ENCODE results near the gene DAZAP1. TPM values are rescaled to one million over a fixed set of nuclear protein-coding genes. Genes with fewer than 3 reads are reported as not detected.

Gene DAZAP1
- total RNA-seq, 1 donor from 2014 or later = 15.8 TPM

- intact Hi-C loops (cut with DNase I) = no loop called here
- H3K27ac ChIP-seq = no peak overlapping the region
- H3K4me1 ChIP-seq = peaks cover 11 to 14% of the 10 kb centered on the region in 2 donors
- peaks cover 27% of the 10 kb centered on the region for H3K27me3 ChIP-seq
- H3K4me3 ChIP-seq = no peak overlapping the region
- no peaks in the 10 kb centered on the region for H3K9me3 ChIP-seq
- TF ChIP-seq, protein P1, sequence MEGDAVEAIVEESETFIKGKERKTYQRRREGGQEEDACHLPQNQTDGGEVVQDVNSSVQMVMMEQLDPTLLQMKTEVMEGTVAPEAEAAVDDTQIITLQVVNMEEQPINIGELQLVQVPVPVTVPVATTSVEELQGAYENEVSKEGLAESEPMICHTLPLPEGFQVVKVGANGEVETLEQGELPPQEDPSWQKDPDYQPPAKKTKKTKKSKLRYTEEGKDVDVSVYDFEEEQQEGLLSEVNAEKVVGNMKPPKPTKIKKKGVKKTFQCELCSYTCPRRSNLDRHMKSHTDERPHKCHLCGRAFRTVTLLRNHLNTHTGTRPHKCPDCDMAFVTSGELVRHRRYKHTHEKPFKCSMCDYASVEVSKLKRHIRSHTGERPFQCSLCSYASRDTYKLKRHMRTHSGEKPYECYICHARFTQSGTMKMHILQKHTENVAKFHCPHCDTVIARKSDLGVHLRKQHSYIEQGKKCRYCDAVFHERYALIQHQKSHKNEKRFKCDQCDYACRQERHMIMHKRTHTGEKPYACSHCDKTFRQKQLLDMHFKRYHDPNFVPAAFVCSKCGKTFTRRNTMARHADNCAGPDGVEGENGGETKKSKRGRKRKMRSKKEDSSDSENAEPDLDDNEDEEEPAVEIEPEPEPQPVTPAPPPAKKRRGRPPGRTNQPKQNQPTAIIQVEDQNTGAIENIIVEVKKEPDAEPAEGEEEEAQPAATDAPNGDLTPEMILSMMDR (IDR thresholded peaks at IDR 0.05) = no peak
- DNase-seq (ENCODE audit: low spot score in 2 of 2) = no peak
- peaks cover 0 to 11% of the 10 kb centered on the region in 2 donors for H3K36me3 ChIP-seq
Observed at GRCh38 chr19:1456121-1456900, 48.9 kb downstream of the DAZAP1 start.

DNA sequence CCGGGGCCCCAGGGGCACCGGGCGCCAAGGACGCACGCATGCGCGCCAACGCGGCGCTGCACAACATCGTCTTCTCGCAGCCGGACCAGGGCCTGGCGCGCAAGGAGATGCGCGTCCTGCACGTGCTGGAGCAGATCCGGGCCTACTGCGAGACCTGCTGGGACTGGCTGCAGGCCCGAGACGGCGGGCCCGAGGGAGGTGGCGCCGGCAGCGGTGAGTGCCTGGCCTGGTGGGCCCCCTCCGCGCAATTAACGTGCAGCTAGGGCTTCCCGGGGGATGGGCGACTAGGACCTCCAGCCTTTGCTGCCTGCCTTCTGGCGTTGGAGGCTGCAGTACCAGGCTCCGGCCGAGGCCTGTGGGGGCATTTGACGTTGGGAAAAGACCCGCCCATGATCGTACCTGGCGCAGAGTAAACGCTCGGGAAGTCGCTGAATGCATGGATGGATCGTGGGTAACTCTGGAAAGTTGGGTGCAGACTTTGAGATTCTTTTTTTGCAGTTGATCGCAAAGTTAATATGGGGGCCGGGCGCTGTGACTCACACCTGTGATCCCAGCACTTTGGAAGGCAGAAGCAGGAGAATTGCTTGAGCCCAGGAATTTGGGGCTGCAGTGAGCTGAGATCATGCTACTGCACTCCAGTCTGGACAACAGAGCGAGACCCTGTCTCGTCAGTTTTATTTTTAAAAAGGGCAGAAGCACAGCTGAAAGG lies 49.8 kb downstream of the DAZAP1 start:
- intact Hi-C loops (cut with DNase I) = no loop called here
- TF ChIP-seq, protein P1 (IDR thresholded peaks at IDR 0.05) = no peak
- Histone ChIP-seq H3K4me1 (peaks cover 11 to 14% of the 10 kb centered on the region in 2 donors), H3K9me3 (no peaks in the 10 kb centered on the region), H3K27me3 (peaks cover 21% of the 10 kb centered on the region), H3K27ac (no peak overlapping the region), H3K36me3 (peaks cover 0 to 11% of the 10 kb centered on the region in 2 donors), H3K4me3 (no peak overlapping the region)
- DNase-seq (ENCODE audit: low spot score in 2 of 2) = no peak

DNA sequence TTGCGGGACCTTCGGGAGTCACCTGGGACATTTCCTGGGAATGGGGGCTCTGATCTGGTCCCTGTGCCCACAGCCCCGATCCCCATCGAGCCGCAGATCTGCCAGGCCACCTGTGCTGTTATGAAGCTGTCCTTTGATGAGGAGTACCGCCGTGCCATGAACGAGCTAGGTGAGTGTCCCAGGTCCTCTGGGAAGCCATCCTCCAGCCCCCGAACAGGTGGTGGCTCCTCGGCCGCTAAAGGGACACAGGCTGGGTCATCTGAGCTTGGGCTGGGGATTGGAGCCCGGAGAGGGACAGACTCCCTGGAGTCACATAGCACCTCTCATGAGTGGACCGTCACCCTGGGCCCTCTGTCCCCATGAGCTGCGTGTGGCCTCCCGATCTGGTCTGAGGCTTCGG lies 50.5 kb downstream of the DAZAP1 start:
- peaks cover 21% of the 10 kb centered on the region for H3K27me3 ChIP-seq
- intact Hi-C loops (cut with DNase I) = no loop called here
- peaks cover 8 to 11% of the 10 kb centered on the region in 2 donors for H3K4me1 ChIP-seq

DNA sequence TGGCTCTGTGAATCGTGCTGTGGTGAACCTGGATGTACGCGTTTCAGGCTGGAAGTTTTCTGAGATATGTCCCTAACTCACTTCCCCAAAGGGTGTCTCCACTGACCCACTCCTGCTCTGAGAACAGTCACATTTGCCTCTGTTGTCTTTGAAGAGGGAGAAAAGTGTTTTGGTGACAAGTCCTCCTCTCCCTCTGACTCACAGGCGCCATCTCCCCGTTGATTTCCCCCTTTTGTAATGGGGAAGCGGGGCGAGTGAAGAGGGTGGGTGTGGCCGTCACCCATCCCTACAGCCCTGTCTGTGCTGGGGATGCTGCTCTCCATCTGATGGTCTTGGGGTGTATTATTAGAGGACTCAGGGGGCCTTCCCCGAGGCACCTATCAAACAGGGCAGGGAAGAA lies 52.1 kb downstream of the DAZAP1 start:
- no peak for DNase-seq (ENCODE audit: low spot score in 2 of 2)
- Histone ChIP-seq H3K9me3 (no peaks in the 10 kb centered on the region), H3K36me3 (peaks cover 0 to 11% of the 10 kb centered on the region in 2 donors), H3K27me3 (peaks cover 21% of the 10 kb centered on the region), H3K4me3 (no peak overlapping the region), H3K4me1 (no peaks in the 10 kb centered on the region), H3K27ac (no peak overlapping the region)
- TF ChIP-seq, protein P1 (IDR thresholded peaks at IDR 0.05) = no peak
- intact Hi-C loops (cut with DNase I) = no loop called here

More for the DNA sequence above, 50.5 kb downstream of the DAZAP1 start:
- Histone ChIP-seq H3K27ac (no peak overlapping the region), H3K36me3 (peaks cover 0 to 11% of the 10 kb centered on the region in 2 donors), H3K9me3 (no peaks in the 10 kb centered on the region), H3K4me3 (no peak overlapping the region)
- TF ChIP-seq, protein P1 (IDR thresholded peaks at IDR 0.05) = no peak
- DNase-seq (ENCODE audit: low spot score in 2 of 2) = no peak

GRCh38 chr19:1460033-1460995 lies 52.9 kb downstream of the DAZAP1 start:
- H3K4me3 ChIP-seq = no peak overlapping the region
- H3K27me3 ChIP-seq = peaks cover 19% of the 10 kb centered on the region
- H3K27ac ChIP-seq = no peak overlapping the region
- H3K9me3 ChIP-seq = no peaks in the 10 kb centered on the region
- H3K4me1 ChIP-seq = no peaks in the 10 kb centered on the region
- peaks cover 0 to 11% of the 10 kb centered on the region in 2 donors for H3K36me3 ChIP-seq
- intact Hi-C loops (cut with DNase I) = no loop called here
- TF ChIP-seq, protein P1 (IDR thresholded peaks at IDR 0.05) = no peak
- DNase-seq (ENCODE audit: low spot score in 2 of 2) = no peak

Measured in ascending aorta (tissue), 2 donors.